K562 treated with DMSO at 1 percent for 24 hours (cell line): ENCODE data around the gene PLPP6. TPM values are rescaled to one million over a fixed set of nuclear protein-coding genes. Genes with fewer than 3 reads are reported as not detected.

Experiments
- total RNA-seq: library from RNA; unstranded; fragments of 300-600 nt; gene quantifications from 2 replicates; pipeline ENCODE4 v1.2.3, GENCODE V29; 2022; ENCODE audit warnings: low read depth; ENCODE audit not compliant: insufficient read depth

PLPP6 gene
- 8.2 and 8.4 TPM in 2 replicates for total RNA-seq

DNA sequence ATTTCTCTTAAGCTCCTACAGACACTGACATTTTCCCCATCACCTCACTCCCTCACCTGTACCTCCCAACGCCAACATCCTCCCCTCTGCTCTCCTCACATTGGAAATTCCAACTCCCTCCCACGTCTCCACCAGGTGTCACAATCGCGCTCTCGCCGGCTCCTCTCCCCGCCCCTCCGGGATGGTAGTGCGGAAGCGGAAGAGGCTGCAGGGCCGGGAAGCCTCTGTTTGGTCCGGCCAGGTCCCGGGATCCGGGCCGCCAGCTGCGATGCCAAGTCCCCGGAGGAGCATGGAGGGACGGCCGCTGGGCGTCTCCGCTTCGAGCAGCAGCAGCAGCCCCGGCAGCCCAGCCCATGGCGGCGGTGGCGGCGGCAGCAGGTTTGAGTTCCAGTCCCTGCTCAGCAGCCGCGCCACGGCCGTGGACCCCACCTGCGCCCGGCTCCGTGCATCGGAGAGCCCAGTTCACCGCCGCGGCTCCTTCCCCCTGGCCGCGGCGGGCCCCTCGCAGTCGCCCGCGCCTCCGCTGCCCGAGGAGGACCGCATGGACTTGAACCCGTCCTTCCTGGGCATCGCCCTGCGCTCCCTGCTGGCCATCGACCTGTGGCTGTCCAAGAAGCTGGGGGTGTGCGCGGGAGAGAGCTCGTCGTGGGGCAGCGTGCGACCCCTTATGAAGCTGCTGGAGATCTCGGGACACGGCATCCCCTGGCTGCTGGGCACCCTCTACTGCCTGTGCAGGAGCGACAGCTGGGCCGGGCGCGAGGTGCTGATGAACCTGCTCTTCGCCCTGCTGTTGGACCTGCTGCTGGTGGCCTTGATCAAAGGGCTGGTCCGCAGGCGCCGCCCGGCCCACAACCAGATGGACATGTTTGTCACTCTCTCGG is at the start of gene PLPP6:
TSS of gene PLPP6 (plus strand) at position 187 of the 881 bp plus-strand sequence. CDS start at position 269, 82 bp downstream.

DNA sequence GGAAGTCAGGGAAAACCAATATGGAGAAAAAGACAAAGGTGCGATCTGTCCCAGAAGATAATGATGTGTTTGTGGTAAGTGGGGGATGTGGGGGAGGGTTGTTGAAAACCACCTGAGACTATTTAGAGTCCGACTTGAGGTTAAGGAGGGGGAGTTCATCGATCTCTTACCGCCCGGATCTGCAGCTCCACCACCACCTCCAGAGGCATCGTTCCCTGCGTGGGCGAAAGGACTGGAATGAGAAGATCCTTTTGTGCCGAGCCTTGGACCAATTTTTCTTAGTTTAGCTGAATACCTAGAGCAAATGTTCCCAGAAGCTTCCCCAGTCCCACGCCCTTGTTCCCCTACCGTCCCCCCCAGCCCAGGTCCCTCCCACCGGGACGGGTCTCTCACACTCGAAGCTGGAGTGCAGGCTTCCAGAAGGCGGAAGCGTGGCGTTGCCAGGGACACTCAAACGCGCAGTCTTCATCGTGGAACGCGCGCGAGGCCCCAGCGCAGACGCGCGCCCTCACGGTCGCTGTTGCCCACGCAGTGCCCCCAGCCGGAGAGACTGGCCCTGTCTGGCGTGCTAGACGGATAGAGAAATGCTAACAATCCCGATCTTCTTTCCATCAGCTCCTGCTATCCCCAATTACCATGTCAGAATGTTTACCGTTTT is 4.1 kb downstream of the PLPP6 start, which contains the start of gene SPATA6L:
TSS of gene SPATA6L (minus strand) at position 439 of the 658 bp plus-strand sequence. CDS start at position 209, 230 bp downstream.

DNA sequence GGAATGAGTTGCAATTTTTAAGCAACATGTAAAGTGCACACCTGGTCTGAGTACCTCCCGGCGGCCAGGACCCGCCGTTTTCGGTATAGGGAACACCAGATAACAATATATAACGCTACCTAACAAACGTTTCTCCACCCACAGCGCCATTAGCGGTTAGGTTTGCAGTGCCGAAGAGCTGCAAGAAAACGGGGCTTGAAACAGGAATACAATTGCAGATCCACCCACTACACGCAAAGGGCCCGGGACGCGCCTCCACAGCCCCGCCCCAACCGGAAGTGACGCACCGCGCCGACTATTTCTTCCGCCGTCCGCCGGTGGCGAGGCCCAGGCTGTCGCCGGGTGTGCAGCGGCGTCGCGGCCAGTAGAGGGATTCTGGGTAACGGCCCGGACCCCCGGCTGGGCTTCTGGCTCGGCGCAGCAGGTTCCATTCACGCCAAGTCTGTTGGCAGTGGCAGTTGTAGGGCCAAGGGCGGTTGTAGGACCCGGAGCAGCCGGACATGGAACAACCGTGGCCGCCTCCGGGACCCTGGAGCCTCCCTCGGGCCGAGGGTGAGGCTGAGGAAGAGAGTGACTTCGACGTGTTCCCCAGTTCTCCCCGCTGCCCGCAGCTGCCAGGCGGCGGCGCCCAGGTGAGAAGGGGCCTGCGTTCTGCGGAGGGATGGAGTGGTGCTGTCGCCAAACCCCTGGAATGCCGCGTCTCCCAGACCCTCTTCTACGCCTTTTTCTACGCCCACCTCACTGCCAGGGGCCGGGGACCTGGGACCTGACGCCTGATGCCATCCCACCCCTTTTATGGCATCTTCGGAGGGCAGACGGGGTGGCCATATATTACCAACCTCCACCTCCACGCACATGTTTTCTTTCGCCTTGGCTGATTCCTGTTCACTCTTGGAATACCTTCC is 17.4 kb downstream of the PLPP6 start, which contains the start of gene CDC37L1:
TSS of gene CDC37L1 (plus strand) at position 302 of the 905 bp plus-strand sequence. CDS start at position 501, 199 bp downstream.

Other genes with a start within 250 kb of the PLPP6 start
- not detected in 2 replicates for gene SLC1A1, start 171.8 kb upstream of the PLPP6 start, total RNA-seq
- not detected in 2 replicates for gene SPATA6L, start 4.2 kb downstream of the PLPP6 start, total RNA-seq
- 4.8 and 6.4 TPM in 2 replicates for gene CDC37L1, start 17.3 kb downstream of the PLPP6 start, total RNA-seq
- gene AK3, start 78.9 kb downstream of the PLPP6 start, total RNA-seq = 28.9 and 32.6 TPM in 2 replicates
- gene RCL1, start 130.7 kb downstream of the PLPP6 start, total RNA-seq = 15.3 and 15.5 TPM in 2 replicates